Measurements from ENCODE around the gene EVA1A.
"Not testable (repeated sequence)": the region's sequence is repeated elsewhere in the genome, so short reads cannot be mapped to it uniquely, and the experiment has no call there.

Gene EVA1A

DNA sequence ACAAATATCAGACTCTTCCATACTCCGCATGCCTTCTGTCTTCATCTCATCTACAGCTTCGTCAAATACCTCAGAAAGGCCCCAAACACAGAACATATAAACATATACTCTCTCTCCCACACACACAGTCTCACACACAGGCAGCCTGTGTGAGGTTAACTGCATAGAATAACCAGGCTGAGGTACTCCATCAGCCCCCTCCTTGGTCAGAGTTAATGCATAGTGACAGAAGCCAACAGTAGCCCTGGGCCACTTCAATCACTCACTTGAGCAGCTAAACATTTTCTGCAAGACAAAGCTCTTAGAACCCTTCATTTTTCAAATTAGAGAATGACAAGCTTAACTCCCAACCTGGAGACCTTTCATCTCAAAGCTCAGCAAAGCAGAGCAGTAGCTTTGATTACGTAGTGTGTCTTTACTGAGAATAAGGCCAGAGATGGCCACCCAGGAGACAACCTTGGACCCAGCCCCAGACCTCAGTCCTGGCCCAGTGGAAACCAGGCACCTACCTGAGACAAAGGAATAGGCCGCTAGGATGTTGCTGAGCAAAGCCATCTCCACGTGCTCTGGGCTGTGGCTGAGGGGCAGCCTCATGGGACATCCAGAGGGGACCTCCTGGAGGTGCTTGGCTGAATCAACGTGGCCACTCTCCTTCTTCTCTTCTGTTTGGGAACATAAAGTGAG lies 43.0 kb downstream of the EVA1A start:
- DNase-seq (ENCODE audit: low read depth in 2 of 2) = no peak

DNA sequence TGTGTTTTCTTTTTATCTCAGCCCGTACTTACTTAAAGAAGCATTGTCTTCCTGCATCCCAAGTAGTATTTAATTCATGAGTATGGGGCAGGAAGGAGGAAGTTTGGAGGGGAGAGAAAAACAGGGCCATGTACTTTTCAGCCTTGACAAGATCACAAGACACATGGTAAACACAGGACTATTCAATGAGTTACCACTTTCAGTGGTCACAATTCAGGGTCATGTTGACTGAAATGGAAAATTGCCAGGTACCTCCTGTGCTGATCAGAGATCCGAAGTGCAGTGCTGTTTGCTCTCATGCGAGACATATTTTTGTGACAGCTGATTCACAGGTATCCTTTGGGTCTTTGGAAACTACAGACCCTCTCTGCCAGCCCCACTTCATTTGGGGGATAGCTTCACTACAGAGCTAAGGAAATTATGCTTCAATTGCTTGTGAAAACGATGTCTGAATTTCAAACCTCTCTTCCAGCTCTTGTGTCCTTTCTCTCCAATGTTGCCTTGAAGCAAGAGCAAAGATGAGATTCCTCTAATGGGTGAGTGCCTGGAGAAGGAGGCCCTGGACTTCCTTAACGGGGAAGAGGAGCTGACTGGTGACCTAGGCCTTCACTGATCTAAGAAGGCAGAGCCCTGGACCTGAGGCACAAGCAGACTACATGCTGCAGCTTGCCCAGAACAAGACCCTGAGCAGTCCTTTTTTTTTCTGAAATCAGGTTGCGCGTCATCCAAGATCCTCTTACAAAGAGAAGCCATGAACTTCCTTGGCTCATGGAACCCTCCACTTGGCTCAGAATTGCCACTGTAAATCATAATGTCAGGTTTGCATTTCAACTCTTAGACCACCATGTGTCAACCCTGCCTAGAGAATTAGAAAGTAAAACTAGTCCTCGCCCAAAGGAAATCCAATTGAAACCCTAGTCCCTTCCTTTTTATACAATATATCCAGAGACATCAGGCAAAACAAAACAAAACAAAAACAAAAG lies 44.1 kb downstream of the EVA1A start:
- no peak for DNase-seq (ENCODE audit: low read depth in 2 of 2)

DNA sequence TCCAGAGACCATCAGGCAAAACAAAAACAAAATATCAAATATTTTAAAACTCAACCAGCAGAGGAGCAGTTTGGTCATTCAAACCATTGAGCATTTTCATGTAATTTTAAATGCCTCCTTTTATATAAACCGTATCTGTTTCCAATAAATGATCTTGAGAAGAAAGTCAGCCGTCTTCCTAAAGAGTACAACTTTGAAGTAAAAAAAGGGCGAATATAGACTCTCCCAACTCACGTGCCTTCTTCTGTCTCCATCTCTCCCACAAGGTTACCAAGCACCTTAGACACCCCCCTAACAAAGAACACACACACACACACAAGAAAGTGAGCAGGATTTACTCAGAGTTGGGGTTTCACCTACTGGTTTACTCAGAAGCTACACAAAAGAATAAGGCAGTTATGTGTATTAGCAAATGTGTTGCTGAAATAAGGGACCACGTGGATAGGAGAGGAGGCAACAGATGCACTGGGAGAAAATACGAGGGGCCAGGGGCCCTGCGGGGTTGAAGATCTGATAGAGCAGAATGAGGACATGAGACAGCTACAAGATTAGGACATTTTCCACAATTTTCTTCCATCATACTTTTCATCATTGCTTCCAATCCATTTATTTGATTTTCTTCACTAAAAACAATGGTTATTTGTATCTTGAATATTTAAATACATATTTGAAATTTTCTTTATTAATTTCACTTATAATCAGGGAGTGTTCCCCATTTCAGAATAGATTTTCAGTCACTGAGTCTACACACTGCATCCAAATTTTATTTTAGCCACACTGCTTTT lies 45.0 kb downstream of the EVA1A start:
- DNase-seq (ENCODE audit: low read depth in 2 of 2) = no peak

DNA sequence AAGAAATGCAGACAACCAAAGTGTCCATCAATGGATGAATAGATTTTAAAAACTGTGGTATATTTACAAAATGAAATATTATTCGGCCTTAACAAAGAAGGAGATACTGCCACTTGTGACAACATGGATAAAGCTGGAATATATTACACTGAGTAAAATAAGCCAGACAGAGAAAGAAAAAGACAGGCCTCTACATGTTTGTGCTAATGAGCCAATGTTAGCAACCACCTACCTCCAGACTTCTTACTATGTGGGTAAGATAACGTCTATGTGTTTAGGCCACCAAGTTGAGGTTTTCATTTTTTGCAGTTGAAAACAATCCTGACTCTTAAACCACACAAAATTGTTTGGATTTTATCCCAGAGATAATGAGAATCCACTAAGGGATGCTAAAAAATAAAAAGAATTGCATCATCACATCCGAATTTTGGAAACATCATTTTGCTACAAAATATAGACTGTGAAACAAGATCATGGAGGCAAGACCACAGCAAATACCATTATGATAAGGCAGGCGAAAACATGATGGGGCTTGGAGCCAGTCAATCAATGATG lies 47.0 kb downstream of the EVA1A start:
- no peak for DNase-seq (ENCODE audit: low read depth in 2 of 2)

DNA sequence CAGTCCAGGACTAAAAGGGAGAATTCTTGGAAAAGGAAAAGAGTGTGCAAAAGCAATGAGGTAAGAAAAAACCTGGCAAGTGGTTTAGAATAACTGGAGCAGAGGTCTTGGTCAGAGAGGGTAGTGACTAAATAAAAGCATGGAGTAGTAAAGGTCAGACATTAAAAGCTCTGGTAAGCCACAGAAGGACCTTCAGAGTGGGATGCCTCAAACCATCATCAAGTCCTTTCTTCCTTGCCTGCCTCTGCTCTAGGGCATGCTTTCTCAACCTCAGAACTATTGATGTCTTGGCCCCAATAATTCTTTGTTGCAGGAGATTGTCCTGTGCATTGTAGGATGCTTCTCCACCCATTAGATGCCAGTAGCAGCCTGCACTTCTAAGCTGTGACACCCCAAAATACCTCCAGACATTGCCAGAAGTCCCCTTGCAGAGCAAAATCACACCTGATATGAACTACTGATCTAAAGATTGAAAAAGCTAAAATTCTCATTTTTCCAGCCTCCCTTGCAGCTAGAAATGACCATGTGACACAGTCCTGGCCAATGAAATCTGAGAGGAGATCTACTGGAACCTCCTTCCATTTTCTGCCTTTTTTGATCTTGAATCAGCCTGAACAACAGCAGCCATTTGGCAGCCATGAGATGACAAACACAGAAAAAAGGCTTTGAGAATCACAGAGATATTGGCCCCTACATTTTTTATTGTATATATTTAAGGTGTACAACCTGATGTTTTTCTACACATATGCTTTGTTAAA lies 48.1 kb downstream of the EVA1A start:
- no peak for DNase-seq (ENCODE audit: low read depth in 2 of 2)

DNA sequence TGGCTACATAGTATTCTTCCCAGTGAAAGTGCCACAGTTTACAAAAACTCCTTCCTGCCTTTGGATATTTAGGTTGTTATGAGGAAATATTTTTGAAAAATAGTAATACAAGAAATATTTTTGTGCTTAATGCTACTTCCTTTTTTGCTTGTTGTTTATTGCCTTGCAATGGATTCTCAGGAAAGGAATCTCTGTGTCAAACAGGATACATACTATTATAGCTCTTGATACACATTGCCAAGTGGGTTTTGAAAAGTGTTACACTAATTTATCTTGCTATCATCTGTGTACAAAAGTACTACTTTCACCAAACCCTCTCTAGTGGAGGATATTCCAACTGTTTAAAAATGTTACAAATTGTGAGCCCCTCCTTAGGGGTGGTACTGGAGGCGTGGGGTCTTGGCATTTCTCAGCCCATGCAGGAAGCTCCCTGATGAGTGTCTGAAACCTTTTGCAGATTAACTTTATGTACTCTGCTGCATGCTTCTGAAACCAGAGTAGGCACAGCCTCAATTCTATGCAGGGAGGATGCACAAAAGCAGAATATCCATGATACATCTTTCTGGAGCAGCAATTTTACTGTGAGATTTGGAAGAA lies 54.5 kb downstream of the EVA1A start:
- DNase-seq (ENCODE audit: low read depth in 2 of 2) = no peak

DNA sequence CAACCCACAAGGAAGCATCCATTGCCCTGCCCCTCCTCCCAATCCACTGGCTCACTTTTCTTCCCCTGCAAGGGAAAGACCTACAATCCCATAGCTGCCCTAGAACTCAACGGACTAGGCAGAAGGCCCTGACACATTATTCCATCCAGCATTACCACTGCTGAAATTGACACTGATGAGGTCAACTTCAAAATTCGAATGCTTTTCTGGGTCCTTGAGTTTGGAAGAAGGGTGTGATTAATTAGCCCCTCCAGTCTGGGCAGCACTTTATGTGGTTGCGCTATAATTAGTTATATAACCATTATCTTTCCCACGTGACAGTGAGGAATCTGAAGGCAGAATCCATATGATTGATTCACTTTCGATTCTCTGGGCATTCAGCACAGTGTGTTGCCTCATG lies 55.7 kb downstream of the EVA1A start:
- DNase-seq (ENCODE audit: low read depth in 2 of 2) = no peak

DNA sequence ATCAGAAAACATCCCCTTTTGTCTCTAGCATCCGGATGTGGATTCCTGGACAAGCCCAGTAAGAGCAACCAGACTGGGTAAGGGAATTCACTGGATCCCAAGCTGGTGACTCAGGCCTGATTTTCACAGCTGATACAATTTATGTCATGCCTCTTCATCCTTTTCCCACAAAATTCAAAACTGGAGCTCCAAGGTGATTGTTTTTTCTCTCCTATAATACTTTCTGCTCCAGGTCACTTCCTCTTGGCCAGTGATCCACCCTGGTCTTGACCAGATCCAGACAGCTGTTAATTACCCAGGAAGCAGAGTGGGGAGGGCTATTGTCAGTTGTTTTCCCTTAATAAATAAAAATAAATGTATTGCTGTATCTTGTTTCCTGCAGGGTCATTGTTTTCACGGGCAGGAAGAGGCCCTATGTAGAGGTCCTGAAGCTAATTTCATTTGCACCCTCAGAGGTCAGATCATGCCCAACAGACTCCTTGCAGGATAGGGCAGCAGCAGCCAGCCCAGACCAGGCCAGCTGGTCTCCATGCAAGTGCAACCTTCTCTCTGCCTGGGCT lies 57.6 kb downstream of the EVA1A start:
- DNase-seq (ENCODE audit: low read depth in 2 of 2) = no peak

DNA sequence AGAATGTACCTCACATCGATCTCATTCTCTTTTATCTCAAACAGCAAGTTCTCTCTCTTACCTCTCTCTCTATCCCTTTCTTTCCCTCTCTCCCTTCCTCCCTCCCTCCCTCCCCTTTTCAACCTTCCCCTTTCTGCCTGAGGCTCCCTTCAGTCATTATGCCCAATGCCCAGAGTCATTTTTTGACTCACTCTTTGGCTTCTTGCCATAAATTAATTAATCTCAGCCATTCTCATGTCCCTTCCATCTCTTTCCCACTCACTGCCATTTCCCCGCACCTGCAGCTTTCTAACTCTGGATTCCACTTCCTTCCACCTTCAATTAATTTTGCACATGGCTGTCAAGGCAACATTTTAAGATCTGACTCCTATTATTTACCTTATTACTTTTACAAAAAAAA lies 60.1 kb downstream of the EVA1A start:
- DNase-seq (ENCODE audit: low read depth in 2 of 2) = no peak

DNA sequence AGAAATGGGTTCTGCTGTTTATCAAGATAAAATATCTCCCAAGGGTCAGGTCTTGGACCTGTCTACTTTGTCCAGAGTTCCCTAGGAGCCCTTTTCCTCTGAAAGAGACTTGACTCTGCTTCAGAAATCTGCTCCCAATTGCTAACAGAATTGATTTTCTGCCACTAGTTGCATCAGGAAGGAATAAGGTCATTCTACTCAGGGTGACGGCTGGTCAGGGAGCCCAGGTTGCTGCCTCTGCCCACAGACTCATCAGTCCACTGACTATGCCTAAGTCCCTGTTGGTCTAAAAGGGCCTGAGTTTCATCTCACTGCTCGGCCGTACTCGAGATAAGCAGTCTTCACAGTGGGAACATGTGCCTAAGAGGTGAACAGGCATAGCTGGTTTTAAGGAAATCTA lies 61.2 kb downstream of the EVA1A start:
- no peak for DNase-seq (ENCODE audit: low read depth in 2 of 2)

DNA sequence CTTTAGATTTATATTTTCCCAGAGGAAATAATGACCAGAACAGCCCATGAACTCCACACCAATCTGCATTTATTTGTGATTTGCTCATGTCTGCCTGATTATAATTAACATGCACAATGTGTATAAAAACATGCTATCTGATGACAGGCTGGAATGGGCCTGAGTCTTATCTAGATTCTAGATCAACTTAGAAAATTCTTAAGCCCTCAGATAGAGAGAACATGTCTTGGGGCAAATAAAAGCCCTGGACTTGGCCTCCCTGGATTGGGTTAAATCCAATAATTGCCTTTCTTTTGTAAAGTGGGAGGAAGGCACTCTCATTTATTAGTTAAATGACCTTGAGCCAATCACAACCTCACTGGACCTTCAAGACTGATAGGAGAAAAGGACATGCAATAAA lies 61.8 kb downstream of the EVA1A start:
- DNase-seq (ENCODE audit: low read depth in 2 of 2) = no peak

DNA sequence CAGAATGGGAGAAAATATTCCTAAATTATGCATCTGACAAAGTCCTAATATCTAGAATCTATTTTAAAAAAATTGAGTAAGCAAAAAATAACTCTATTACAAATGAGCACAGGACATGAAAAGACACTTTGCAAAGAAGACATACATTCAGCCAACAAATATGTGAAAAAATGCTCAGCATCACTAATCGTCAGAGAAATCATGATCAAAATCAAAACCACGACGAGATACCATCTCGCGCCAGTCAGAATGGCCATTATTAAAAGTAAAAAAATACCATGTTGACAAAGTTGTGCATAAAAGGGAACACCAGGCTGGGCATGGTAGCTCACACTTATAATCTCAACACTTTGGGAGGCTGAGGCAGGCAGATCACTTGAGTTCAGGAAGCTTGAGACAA lies 63.5 kb downstream of the EVA1A start:
- DNase-seq (ENCODE audit: low read depth in 2 of 2) = no peak

DNA sequence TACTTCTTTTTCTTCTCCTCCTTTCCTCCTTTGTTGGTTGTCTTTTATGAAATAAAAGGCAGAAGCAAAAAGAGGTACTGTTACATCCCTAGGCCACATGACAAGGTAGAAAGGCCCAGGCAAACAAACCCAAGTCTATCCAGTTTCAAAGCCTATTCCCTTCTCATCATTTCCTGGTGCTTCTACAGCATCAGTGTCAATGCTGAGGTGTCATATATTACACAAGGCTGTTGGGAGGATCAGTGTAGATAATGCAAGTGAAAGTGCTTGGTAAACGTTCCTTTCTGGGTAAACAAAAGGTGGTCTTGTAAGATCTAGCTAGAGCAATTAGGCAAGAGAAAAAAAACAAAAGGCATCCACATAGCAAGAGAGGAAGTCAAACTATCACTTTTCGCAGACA lies 64.9 kb downstream of the EVA1A start:
- no peak for DNase-seq (ENCODE audit: low read depth in 2 of 2)

DNA sequence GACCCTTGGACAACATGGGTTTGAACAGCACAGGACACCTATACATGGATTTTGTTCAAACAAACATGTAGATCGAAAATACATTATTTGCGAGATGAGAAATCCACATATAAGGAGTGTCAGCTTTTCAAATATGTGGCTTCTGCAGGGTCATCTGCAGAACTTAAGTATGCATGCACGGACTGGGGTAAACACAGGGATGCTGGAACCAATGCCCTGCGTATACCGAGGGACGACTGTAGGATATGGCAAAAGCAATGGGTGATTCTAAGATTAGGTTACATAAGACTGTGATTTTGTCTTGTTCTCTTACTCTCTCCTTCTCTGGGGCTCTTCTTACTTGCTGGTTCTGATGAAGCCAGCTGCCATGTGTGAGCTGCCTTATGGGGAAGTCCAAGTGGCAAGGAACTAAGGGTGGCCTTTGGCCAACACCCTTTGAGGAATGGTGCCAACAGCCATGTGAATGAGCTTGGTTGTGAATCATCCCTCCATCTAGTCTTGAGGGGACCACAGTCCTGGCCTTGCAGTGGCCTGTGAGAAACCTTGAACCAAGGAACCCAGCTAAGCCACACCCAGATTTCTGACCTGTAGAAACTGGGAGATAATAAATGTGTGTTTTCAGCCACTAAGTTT lies 66.5 kb downstream of the EVA1A start:
- DNase-seq (ENCODE audit: low read depth in 2 of 2) = no peak

DNA sequence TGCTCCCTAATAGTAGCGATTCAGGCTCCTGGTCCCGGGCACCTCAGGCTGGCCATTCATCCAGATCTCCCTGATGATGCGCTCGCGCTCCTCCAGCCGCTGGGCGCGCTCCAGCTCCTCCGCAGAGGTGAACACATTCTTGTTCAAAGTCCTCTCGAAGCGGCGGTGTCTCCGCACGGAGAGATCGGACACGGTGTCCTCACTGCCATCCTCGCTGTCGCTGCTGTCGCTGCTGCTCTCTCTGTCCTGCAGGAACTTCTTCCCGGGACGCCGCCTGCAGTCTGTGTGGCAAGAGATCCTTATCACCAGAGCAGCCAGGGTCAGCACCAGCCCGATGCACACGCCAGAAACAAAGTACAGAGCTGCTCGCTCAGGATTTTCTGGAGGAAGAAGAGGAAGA lies 67.5 kb downstream of the EVA1A start:
- no peak for DNase-seq (ENCODE audit: low read depth in 2 of 2)

DNA sequence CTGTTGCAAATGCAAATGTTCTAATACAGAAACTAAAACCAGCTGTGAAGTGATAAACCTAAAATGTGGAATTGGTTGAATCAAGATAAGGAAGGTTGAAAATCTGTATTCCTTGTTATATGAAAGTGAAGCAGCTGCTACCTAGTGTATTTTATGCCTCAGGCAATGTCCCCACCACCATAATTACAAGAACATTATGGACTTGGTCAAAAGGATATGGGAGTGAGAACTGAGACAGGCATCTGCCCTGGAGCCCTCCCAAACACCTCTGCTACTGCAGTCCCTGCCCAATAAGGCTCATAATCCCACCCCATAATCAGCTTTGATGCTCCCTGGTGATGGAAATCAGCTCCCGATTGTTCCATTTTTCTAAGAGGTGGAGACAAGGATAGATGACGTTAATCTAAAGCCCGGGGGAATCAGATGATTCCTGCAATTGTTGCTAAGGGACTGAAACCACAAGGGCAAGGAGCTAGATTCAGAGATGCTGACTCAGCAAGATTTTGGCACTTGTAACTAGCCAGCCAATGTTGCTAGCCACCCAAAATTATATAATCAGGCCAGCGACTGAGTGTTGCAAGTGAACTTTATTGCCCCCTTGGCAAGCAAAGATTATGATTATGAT lies 69.5 kb downstream of the EVA1A start:
- DNase-seq (ENCODE audit: low read depth in 2 of 2) = no peak

DNA sequence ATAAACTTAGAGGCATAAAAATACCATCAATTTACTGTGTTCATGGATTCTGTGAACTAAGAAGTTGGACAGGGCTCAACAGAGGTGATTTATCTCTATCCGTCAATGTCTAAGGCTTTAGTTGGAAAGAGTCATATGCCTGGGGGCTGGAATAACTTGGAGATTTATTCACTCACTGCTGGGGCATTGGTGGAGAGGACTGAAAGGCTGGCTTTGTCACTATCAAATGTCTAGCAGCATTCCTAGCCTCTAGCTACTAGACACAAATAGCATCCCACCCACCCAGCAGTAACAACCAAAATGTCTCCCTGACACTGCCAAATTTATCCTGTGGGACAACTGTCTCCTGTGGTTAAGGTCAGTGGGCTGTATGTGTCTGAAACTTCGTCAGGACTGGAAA lies 71.0 kb downstream of the EVA1A start:
- no peak for DNase-seq (ENCODE audit: low read depth in 2 of 2)

DNA sequence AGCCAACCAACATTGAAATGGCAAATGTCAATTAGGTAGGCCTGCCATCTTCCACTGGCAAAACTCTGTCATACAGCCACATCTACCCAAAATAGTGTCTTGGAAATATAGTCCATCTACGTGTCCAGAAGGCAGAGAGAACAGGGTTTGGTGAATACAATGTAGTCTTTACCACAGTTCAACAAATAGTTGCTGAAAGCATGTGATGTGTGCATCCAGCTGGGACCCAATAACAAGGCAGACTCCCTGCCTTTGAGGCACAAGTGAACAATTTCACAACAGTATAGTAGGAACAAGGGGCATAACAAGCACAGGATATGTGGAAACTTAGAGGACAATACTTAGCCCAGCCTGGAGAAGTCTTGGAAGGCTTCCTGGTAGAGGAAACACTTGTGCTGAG lies 72.6 kb downstream of the EVA1A start:
- no peak for DNase-seq (ENCODE audit: low read depth in 2 of 2)

DNA sequence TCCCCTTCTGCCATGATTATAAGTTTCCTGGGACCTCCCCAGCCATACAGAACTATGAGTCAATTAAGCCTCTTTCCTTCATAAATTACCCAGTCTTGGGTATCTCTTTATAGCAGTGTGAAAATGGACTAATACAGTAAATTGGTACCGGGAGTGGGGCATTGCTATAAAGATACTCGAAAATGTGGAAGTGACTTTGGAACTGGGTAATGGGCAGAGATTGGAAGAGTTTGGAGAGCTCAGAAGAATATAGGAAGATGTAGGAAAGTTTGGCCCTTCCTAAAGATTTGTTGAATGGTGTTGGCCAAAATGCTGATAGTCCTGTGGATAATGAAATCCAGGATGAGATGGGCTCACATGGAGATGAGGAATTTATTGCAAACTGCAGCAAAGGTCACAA lies 74.0 kb downstream of the EVA1A start:
- DNase-seq (ENCODE audit: low read depth in 2 of 2) = not testable (repeated sequence)

DNA sequence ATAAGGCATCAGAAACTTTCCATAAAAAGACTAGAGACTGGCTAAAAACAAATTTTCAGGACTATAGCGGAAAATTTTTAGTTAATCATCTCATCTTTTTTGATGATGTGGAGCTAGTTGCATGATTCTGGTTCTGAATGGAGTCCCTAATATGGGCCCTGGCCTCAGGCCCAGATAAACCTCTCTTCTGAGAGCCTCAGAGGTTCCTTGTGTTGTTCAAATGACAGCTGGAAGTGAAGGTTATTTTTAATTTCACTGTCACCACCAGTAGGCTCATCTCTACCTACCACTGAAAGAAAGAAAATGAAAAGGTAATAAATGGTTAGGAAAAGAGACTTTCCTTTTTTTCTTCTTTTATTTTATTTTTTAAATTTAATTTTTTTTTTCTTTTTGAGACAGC lies 75.9 kb downstream of the EVA1A start:
- no peak for DNase-seq (ENCODE audit: low read depth in 2 of 2)

Measured in stimulated activated CD8-positive, alpha-beta memory T cell treated with anti-CD3 and anti-CD28 coated beads, Interleukin-2, amount 100 ng/mL, for 1 hour (primary cell).